IPS-18a (cell line): ENCODE data around the gene CCDC27.
"Not testable (repeated sequence)": the region's sequence is repeated elsewhere in the genome, so short reads cannot be mapped to it uniquely, and the experiment has no call there.

Experiments used
- H3K27ac ChIP-seq: one replicate; pipeline ENCODE4 v1.5.1; 2013; ENCODE audit warnings: low read length
- H3K27me3 ChIP-seq: one replicate; pipeline ENCODE4 v1.6.1; 2013; ENCODE audit warnings: mild to moderate bottlenecking, low read length; ENCODE audit not compliant: control insufficient read depth, insufficient read depth
- H3K36me3 ChIP-seq: one replicate; pipeline ENCODE4 v1.6.1; 2013; ENCODE audit warnings: low read depth, low read length; ENCODE audit not compliant: control insufficient read depth
- H3K4me1 ChIP-seq: one replicate; pipeline ENCODE4 v1.6.1; 2013; ENCODE audit warnings: low read depth, low read length; ENCODE audit not compliant: control insufficient read depth
- H3K4me3 ChIP-seq: one replicate; pipeline ENCODE4 v1.5.1; 2013; ENCODE audit warnings: low read length
- H3K9ac ChIP-seq: one replicate; pipeline ENCODE4 v1.6.1; 2013; ENCODE audit warnings: mild to moderate bottlenecking, low read length, moderate library complexity
- H3K9me3 ChIP-seq: one replicate; pipeline ENCODE4 v1.6.1; 2013; ENCODE audit warnings: low read depth, low read length; ENCODE audit not compliant: control insufficient read depth

CCDC27 gene

GRCh38 chr1:3799976-3800685, 47.9 kb downstream of the CCDC27 start:
- no peak overlapping the region for H3K9ac ChIP-seq
- H3K36me3 ChIP-seq: no peaks in the 10 kb centered on the region
- H3K4me3 ChIP-seq: no peak overlapping the region
- peaks cover 10% of the 10 kb centered on the region for H3K4me1 ChIP-seq
- no peaks in the 10 kb centered on the region for H3K9me3 ChIP-seq
- H3K27ac ChIP-seq: no peak overlapping the region
- H3K27me3 ChIP-seq: no peaks in the 10 kb centered on the region

GRCh38 chr1:3800795-3801194, 48.5 kb downstream of the CCDC27 start:
- H3K4me1 ChIP-seq, H3K27me3 ChIP-seq, H3K9me3 ChIP-seq, H3K4me3 ChIP-seq, H3K36me3 ChIP-seq, H3K9ac ChIP-seq, H3K27ac ChIP-seq: not testable (repeated sequence)

GRCh38 chr1:3803905-3804626, 51.8 kb downstream of the CCDC27 start:
- no peaks in the 10 kb centered on the region for H3K27me3 ChIP-seq
- no peak overlapping the region for H3K27ac ChIP-seq
- H3K4me3 ChIP-seq: no peak overlapping the region
- no peak overlapping the region for H3K9ac ChIP-seq
- H3K9me3 ChIP-seq: no peaks in the 10 kb centered on the region
- no peaks in the 10 kb centered on the region for H3K36me3 ChIP-seq
- no peaks in the 10 kb centered on the region for H3K4me1 ChIP-seq

GRCh38 chr1:3804627-3804944, 52.3 kb downstream of the CCDC27 start:
- H3K36me3 ChIP-seq, H3K27me3 ChIP-seq, H3K4me3 ChIP-seq, H3K4me1 ChIP-seq, H3K9me3 ChIP-seq, H3K27ac ChIP-seq, H3K9ac ChIP-seq: not testable (repeated sequence)

GRCh38 chr1:3805038-3805437, 52.8 kb downstream of the CCDC27 start:
- Histone ChIP-seq H3K27me3 (no peaks in the 10 kb centered on the region), H3K9ac (no peak overlapping the region), H3K4me3 (no peak overlapping the region), H3K27ac (no peak overlapping the region), H3K36me3 (no peaks in the 10 kb centered on the region), H3K4me1 (no peaks in the 10 kb centered on the region), H3K9me3 (no peaks in the 10 kb centered on the region)

- Histone ChIP-seq H3K9ac (no peak overlapping the region), H3K27ac (no peak overlapping the region), H3K4me3 (no peak overlapping the region), H3K9me3 (no peaks in the 10 kb centered on the region), H3K36me3 (no peaks in the 10 kb centered on the region), H3K27me3 (no peaks in the 10 kb centered on the region), H3K4me1 (no peaks in the 10 kb centered on the region)
Observed at GRCh38 chr1:3807769-3808168, 55.5 kb downstream of the CCDC27 start.

GRCh38 chr1:3809680-3810079, 57.4 kb downstream of the CCDC27 start:
- Histone ChIP-seq H3K4me3 (no peak overlapping the region), H3K4me1 (no peaks in the 10 kb centered on the region), H3K36me3 (no peaks in the 10 kb centered on the region), H3K27me3 (no peaks in the 10 kb centered on the region), H3K27ac (no peak overlapping the region), H3K9me3 (no peaks in the 10 kb centered on the region), H3K9ac (no peak overlapping the region)

- H3K9ac ChIP-seq, H3K36me3 ChIP-seq, H3K27ac ChIP-seq, H3K9me3 ChIP-seq, H3K4me3 ChIP-seq, H3K4me1 ChIP-seq, H3K27me3 ChIP-seq: not testable (repeated sequence)
Observed at GRCh38 chr1:3810149-3810761, 58.0 kb downstream of the CCDC27 start.

GRCh38 chr1:3811595-3811911, 59.3 kb downstream of the CCDC27 start:
- Histone ChIP-seq H3K27me3 (no peaks in the 10 kb centered on the region), H3K27ac (no peak overlapping the region), H3K4me1 (no peaks in the 10 kb centered on the region), H3K9ac (no peak overlapping the region), H3K36me3 (no peaks in the 10 kb centered on the region), H3K9me3 (no peaks in the 10 kb centered on the region), H3K4me3 (no peak overlapping the region)

- H3K9me3 ChIP-seq: no peaks in the 10 kb centered on the region
- H3K27me3 ChIP-seq: no peaks in the 10 kb centered on the region
Observed at GRCh38 chr1:3814065-3814464, 61.8 kb downstream of the CCDC27 start.

GRCh38 chr1:3814771-3815561, 62.7 kb downstream of the CCDC27 start:
- H3K27me3 ChIP-seq: no peaks in the 10 kb centered on the region
- no peak overlapping the region for H3K27ac ChIP-seq
- no peaks in the 10 kb centered on the region for H3K4me1 ChIP-seq
- H3K4me3 ChIP-seq: no peak overlapping the region
- H3K9me3 ChIP-seq: no peaks in the 10 kb centered on the region
- no peaks in the 10 kb centered on the region for H3K36me3 ChIP-seq
- H3K9ac ChIP-seq: no peak overlapping the region

More at GRCh38 chr1:3814065-3814464, 61.8 kb downstream of the CCDC27 start:
- Histone ChIP-seq H3K4me1 (no peaks in the 10 kb centered on the region), H3K9ac (no peak overlapping the region), H3K27ac (no peak overlapping the region), H3K4me3 (no peak overlapping the region), H3K36me3 (no peaks in the 10 kb centered on the region)
